Activated T-cell treated with anti-CD3 and anti-CD28 coated beads for 24 hours (primary cell): ENCODE results near the gene BTNL8.

ENCODE experiments used
- DNase-seq: peaks from one replicate; pipeline ENCODE4 v3.0.0-alpha.2; 2020; ENCODE audit warnings: low read depth

Gene BTNL8, protein sequence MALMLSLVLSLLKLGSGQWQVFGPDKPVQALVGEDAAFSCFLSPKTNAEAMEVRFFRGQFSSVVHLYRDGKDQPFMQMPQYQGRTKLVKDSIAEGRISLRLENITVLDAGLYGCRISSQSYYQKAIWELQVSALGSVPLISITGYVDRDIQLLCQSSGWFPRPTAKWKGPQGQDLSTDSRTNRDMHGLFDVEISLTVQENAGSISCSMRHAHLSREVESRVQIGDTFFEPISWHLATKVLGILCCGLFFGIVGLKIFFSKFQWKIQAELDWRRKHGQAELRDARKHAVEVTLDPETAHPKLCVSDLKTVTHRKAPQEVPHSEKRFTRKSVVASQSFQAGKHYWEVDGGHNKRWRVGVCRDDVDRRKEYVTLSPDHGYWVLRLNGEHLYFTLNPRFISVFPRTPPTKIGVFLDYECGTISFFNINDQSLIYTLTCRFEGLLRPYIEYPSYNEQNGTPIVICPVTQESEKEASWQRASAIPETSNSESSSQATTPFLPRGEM

DNA sequence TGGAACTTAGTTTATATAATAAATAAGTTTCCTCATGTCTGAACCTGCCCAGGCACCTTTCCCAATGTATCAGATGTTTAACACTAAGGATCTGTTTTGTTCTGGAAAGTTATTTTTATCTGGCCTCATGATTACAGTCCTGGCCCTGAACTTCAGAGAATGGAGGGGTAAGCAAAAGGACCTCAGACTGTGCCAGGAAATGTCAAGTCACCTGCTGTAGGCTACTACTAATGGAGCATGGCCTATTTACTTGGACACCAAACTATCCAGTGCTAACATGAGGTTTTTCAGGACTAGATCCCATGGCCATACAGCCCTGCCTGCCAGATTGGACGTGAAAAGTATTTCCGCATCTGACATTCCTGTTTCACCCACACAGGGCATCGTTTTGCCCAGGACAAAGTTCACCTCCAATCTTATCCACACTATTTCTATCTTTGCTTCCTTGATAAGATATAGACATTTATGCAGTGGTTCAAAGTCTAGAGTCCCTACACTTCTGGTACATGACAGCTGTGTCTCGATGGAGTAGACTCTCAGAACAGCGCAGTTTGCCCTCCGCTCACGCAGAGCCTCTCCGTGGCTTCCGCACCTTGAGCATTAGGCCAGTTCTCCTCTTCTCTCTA, at the start of gene BTNL8:
Gene BTNL8 (plus strand): TSS at position 539 of the 626 bp plus-strand sequence. CDS start 152 bp downstream, outside the sequence.
- DNase-seq: no peak

DNA sequence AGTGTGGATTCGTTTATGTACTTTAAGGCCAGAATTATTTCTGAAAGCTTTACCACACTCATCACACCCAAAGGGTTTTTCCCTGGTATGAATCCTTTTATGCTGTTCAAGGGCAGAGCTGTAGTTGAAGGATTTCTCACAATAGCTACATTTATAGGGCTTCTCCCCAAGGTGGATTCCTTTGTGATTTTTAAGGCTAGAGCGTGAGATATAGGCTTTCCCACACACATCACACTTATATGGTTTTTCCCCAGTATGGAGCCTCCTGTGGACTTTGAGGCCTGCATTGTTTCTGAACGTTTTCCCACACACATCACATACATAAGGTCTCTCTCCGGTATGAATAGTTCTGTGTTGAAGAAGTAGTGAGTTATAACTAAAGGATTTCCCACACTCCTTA, 49.1 kb upstream of the BTNL8 start:
- DNase-seq: no peak

DNA sequence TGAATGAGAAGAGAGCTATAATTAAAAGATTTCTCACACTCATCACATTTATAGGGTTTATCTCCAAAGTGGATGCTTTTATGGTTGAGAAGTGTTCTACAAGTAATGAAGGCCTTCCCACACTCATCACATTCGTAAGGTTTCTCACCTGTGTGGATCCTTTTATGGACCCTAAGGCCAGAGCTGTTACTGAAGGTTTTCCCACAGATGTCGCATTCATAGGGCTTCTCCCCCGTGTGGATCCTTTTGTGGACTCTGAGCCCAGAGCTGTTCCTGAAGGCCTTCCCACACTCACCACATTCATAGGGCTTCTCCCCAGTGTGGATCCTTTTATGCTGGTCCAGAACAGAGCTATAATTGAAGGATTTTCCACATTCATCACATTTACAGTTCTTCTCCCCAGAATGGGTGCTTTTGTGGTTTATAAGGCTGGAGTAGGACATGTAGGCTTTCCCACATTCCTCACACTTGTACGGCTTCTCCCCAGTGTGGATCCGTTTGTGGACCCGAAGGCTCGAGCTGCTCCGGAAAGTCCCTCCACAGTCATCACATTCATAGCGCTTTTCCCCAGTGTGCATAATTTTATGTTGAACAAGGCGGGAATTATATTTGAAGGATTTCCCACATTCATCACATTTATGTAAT, 48.4 kb upstream of the BTNL8 start:
- no peak for DNase-seq

DNA sequence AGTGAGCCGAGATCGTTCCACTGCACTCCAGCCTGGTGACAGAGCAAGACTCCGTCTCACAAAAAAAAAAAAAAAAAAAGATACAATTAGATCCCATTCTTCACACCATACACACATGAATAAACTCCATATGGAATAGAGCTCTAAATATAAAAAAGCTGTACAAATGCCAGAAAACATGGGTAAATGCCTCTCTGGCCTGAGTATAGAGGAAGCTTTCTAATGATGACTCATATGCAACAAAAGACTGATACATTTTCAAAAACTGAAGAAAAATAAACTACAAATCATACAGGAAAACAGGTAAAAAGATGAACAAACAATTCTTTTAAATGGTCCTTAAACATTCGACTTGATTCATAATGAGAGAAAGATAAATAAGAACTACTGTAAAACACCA, 46.5 kb upstream of the BTNL8 start:
- DNase-seq: no peak

DNA sequence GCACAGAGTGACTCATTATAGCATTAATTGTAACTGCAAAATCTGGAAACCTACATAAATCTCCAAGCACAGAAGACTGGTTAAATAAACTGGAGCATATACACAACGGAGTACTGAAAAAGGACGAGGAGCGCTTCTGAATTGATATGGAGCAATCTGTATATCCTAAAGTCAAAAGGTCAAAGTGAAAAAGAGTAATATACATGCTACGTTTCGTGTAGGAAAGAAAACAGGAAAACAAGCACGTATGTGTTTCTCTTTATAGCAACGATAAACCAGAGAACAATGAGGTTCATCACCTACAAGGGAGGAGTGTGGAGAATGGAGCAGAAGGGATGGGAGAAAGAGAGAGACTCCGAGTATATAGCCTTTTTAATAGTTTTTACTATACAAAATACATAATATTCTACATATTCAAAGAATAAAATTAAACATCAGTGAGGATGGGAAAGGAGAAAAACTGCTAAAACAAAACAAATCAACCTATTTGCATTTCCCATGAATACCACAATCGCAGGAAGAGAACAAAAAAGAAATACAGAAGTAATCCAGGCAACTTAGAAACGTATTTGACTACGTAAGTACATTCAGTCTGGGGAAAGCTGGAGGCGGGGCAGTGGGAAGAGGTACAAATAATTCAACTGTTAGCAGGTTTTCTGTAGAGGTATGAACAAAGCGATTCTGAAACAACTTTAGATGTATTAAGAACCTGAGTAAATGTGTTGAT, 45.7 kb upstream of the BTNL8 start:
- no peak for DNase-seq

DNA sequence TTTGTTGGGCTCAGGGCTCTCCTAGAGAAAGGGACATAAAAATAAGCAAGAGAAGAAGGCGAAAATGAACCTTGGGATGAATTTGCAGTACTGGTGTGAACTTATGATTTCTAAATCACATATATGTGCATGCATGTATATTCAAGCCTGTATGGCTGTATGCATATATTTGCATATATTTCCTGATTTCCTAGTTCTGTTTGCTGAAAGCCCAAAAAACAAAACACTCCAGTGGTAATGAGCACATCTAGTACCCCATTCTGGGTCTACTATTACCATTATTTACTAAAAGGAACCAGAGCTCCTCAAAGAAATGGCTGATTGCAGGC, 45.1 kb upstream of the BTNL8 start:
- DNase-seq: no peak

DNA sequence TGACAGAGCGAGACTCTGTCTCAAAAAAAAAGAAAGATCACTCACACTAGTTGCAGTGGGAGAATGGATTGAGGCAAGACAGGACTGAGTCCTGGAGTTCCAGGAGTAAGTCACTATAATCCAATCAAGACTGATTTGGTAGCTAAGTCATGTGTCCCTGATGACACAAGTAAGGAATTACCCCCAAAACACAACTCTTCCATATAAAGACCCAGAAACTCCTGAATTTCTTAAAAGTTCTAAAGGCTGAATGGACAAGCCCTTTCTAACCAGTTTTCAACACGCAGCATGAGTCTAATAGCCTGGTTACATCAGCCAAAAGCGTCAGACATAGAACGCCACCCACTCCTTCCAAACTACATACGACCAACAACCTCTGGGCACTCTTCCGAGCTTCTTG, 40.4 kb upstream of the BTNL8 start:
- DNase-seq: no peak

DNA sequence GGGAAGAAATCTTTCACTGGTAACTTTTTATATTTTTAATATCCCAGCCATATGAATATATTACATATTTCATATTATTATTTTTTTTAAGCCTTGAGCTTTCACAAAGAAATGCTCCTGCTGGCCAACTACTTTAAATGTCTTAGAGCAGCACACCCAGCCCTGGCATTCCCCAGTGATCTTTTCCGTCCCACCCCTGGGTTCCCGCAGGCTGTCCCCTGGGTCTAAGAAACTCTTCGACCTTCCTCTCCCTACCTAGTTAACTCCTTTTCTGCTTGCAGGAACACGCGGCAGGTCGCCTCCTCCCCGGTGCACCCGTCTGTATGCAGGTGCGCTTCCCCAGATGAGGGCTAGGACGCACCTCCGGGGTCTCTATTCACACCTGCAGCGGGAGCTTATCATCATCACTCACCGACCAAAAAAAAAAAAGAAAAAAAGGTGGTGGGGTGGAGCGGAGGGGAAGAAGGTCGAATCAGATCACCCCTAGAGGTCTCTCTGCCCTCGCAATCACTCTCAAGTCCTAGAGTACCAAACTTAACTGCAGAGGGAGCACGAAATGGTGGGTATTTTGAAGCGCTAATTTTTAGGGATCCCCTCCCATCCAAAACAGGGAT, 38.6 kb upstream of the BTNL8 start:
- peak; percentile 39 for DNase-seq

DNA sequence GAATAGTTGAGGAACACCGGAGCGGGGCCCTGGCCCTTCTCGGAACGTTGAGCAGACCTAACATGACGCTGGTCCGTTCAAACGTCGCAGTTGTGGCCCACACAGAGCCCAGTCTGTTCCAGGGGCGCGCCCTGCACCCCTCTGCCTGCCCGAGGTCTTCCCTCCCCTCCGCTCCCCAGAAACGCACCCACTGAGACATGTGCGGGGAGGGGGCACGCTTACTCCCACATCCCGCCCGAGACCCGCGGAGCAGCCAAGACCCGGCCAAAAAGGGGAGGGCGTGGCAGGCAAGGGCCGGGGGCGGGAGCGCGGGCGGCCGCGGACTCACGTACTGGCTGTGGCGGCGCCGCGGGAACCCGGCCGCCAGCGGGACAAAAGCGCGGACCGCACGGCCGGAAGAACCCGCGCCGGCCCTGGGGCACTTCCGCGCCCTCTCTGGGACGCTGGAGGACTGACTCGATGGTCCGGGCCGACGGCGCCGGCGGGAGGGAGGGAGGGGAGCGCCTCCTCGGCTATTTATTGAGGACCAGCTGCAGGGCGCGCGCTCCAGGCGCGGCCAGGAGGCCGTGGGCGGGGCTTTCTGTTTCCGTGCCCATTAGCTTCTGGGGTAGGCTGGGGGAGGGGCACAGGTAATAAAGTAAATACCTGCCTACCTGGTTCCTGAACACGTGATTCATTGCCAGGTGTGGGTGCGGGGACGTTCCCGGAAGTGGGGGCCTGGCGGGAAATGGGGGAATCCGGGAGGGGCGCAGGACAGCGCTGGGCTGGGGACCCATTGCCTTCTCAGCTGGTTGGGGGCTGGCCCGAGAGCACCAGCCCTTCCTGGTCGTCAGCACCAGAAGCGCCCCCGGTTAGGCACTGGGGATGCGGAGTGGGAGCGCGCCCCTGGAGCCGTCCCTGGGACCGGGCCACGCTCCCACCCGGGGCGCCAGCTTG, 37.8 kb upstream of the BTNL8 start, which contains the start of gene ZFP62:
Gene ZFP62 (minus strand): TSS at position 390 of the 936 bp plus-strand sequence. CDS start 57 bp downstream, at position 333.
- peak; percentile 82 for DNase-seq

DNA sequence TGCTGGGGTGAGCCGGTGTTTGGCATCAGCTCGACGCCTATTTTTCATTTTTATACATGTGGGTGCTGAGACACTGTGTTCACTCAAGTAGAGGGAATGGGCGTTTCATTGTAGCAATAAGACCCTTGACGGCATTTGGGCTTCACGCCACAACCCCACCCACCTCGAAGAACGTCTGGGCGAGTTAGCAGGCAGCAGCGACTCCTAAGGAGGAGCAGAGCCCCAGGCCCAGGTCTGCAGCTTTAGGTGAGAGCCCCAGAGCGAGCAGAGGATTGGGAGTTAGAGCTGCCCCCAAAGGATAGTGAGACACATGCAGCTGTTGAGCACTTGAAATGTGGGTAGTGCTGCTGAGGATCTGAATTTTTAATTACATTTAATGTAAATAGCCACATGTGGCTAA, 36.3 kb upstream of the BTNL8 start:
- no peak for DNase-seq

DNA sequence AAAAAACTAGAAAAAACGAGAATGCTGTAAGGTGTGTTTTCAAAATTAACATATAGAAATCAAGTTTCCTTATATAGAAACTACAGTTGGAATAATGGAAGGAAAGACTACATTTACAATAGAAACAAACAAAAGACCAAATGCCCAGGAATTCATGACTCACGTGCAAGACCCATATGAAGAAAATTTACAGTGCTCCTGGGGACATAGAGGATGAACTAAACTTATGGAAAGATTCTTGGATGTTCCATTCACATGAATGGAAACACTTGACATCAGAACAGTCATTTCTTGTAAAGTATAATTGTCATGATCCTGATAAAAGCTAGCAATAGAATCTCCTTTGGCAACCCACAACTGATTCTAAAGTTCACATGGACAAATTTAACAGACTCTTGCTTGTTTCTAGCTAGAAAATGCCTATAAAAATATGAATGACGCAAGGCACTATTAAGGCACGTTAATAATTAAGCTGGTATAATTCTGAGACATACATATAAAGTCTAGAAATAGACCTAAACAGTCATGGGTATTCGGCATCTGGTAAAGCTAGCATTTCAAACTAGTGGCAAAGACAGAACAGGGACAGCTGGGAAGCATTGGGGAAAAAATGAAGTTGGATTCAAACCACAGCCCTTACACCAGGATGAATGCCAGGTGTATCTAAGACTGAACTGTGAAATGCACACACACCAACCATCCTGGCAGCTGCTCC, 32.8 kb upstream of the BTNL8 start:
- DNase-seq: no peak

DNA sequence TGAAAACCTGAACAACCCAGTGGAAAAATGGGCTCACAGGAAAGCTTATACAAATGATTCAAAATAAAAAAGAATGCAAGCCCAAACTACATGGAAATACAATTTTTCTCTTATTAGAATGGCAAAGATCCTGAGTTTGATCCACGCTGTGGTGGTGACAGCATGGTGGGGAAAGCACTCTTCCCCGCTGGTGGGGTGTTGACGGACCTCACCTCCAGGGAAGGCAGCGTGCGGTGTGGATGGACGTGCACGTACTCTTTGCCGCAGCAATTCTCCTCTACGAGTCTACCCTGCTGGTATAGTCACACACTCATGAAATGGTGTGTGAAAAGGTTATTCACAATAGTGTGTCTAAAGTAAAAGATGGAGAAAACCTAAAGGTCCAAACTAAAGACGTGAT, 32.0 kb upstream of the BTNL8 start:
- DNase-seq: no peak

DNA sequence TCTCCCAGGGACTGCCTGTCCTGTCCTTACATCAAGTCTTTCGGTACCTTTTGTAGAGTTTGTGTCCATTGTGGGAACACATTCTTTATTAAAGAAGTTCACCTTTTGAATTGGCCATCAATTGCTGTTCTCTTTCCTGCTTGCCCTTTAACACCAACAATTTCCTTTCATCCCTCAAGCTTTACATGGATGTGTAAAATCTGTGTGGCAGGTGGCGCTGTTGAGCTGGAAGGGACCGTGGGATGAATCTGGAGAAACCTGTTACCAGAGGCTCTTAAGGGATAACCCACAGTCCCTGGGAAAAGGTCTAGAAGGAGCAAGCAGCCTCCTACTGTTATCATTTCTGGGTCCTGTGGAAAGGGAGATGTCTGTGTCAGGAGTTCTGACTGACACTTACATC, 30.0 kb upstream of the BTNL8 start:
- peak; percentile 54 for DNase-seq

DNA sequence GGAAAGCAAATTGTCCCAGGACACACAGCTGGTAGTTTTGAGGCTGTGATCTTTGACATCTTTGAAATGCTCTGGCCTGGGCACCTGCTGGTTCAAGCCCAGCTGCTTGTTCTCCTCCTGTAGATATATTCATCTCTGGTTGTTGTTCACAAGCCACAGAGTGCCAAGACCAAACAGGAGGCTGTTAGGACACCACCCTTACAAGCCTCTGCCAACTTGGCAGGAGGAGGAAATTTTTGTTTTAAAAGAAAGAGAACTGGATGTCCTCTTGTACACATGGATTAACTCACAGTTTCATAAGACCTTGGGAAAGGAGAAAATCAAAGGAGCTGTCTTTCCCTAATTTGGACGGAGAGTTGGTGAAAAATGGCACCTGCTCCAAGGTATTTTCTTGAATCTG, 29.4 kb upstream of the BTNL8 start:
- DNase-seq: no peak

DNA sequence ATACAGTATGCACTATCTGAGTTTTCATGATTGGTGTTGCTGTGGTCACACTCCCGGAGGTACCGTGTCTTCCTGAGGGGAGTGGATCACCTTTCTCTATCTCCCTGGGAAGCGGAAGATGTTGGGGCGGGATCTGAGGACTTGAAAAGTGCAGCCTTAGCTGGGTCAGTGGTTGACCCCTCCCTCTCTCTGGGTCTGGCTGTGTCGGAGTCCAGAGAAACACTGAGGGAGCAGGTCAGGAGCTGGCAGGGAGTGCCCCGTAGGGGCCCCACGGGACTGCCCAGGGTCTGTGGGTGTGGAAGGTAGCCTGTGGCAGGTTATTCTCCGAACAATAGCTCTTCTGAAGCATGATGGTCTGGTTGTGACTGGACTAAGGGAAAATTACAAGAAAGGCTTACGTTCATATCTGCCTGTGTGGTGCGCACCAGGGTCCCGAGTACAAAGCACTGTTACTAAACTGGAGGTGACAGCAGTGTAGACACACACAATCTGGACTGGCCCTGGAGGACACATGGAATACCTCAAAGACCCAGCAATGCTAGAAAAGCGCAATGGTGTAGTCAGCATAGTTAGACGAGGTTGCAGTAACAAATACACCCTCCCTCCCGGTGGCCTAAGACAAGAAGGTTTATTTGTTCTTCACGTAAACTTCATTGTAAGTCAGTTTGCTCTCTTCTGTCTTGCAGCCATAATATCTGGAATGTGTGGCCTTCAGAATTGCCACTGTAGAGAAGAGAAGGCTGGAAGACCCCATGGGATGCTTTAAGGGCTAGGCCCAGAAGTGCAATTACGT, 28.5 kb upstream of the BTNL8 start:
- no peak for DNase-seq

DNA sequence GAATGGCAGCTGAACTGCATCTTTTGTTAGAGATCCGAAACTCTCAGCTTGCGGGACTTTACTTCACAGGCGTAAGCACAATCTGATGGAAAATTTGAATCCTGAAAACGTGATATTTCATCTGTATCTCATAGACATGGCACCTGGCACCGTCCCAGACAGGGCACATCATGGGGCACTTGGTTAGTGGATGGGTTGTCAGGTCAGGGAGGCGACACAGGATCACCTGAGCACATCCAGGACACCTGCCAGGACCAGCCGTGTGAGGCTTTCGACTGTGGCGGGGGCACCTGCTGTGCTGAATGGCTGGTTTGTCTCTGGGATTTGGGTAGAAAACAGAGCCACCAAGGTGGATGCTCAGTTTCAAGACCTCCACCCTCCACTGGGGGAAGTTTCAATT, 26.5 kb upstream of the BTNL8 start:
- no peak for DNase-seq

DNA sequence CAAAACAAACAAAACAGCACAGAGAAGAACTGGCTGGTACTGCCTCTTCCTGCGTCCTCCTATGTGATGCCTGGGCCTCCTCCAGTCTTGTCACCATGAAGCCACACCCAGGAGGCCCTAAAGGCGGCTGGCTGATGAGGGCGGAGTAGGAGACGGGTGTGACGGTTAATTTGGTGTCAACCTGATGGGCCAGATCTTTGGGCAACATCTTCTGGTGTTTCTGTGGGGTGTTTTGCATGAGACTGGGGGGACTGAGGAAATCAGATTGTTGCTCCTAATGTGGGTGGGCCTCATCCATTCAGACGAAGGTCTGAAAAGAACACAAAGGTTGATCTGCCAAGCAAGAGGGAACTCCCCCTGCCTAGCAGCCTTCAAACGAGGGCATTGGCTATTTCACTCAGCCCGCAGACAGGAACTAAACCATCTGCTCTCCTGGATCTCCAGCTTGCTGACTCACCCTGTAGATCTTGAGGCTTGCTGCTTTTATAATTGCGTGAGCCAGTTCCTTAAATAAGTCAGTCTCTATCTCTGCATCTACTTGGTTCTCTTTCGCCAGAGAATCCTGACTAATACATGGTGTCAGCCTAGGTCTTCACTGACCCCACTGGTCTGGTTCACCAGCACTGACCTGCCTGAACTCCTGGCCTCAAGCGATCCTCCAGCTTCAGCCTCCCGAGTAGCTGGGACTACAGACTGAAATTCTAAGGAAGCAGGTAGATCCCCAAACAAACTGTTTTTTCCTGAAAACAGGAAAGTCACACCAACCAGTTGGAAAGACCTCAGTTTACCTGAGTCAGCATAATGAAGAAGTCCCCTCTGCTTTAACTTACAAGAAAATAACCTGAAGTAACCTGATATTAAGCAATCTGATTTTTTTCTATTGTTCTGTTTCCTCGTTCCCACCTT, 25.1 kb upstream of the BTNL8 start:
- DNase-seq: no peak
